Parathyroid adenoma (tissue), 2 donors: Measurements from ENCODE around the gene RASSF7.

Source experiments
- H2AFZ ChIP-seq: fragments of 300-600 bp; sonication (generic); one replicate; pipeline ENCODE4 v1.7.0; 2017; ENCODE audit warnings: antibody characterized with exemption, mild to moderate bottlenecking
- H3K27ac ChIP-seq: fragments of 300-600 bp; sonication (generic); one replicate; pipeline ENCODE4 v1.7.0; 2017
- H3K27me3 ChIP-seq: fragments of 300-600 bp; sonication (generic); one replicate; pipeline ENCODE4 v1.7.0; 2017; ENCODE audit warnings: low read length; ENCODE audit not compliant: control insufficient read depth, insufficient read depth
- H3K36me3 ChIP-seq: fragments of 300-600 bp; sonication (generic); one replicate; pipeline ENCODE4 v1.7.0; 2017; ENCODE audit warnings: low read length; ENCODE audit not compliant: control insufficient read depth, insufficient read depth
- H3K4me1 ChIP-seq: fragments of 300-600 bp; sonication (generic); one replicate; pipeline ENCODE4 v1.7.0; 2017; ENCODE audit warnings: control low read depth
- H3K4me2 ChIP-seq: fragments of 300-600 bp; sonication (generic); one replicate; pipeline ENCODE4 v1.7.0; 2017; ENCODE audit warnings: low read length
- H3K4me3 ChIP-seq: fragments of 300-600 bp; sonication (generic); one replicate; pipeline ENCODE4 v1.7.0; 2017; ENCODE audit warnings: low read depth, low read length
- H3K79me2 ChIP-seq: fragments of 300-600 bp; sonication (generic); one replicate; pipeline ENCODE4 v1.7.0; 2017; ENCODE audit warnings: control low read depth
- H3K9ac ChIP-seq: fragments of 300-600 bp; sonication (generic); one replicate; pipeline ENCODE4 v1.7.0; 2017; ENCODE audit warnings: mild to moderate bottlenecking
- H3K9me3 ChIP-seq: fragments of 300-600 bp; sonication (generic); one replicate; pipeline ENCODE4 v1.7.0; 2017; ENCODE audit warnings: low read length; ENCODE audit not compliant: control insufficient read depth
- TF ChIP-seq, protein P1 (sequence below): fragments of 300-600 bp; sonication (generic); IDR thresholded peaks from one replicate; pipeline ENCODE4 v1.7.0; 2017; ENCODE audit warnings: antibody characterized with exemption, mild to moderate bottlenecking
- donor health status: primary hyperparathyroidism.

Gene RASSF7

DNA sequence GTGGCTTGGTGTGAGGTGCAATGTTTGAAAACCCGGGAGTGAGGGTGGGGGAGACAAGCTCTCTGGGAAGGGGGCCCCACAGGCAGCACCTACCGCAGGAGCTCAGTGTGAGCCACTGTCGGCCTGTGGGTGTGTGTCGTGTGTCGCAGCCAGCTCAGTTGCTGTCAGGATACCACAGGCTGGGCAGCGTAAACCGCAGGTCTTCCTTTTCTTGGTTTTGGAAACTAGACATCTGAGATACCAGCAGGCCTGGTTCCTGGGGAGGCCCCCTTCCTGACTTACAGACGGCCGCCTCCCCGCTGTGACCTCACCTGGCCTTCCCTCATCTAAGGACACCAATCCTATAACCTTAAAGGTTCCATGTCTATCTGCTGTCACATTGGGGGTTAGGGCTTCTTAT is 35.6 kb downstream of the RASSF7 start:
- no peak overlapping the region for H2AFZ ChIP-seq
- no peaks in the 10 kb centered on the region for H3K36me3 ChIP-seq
- H3K27ac ChIP-seq = no peak overlapping the region
- no peaks in the 10 kb centered on the region for H3K27me3 ChIP-seq
- H3K9me3 ChIP-seq = no peaks in the 10 kb centered on the region
- H3K4me2 ChIP-seq = no peak overlapping the region
- TF ChIP-seq, protein P1, sequence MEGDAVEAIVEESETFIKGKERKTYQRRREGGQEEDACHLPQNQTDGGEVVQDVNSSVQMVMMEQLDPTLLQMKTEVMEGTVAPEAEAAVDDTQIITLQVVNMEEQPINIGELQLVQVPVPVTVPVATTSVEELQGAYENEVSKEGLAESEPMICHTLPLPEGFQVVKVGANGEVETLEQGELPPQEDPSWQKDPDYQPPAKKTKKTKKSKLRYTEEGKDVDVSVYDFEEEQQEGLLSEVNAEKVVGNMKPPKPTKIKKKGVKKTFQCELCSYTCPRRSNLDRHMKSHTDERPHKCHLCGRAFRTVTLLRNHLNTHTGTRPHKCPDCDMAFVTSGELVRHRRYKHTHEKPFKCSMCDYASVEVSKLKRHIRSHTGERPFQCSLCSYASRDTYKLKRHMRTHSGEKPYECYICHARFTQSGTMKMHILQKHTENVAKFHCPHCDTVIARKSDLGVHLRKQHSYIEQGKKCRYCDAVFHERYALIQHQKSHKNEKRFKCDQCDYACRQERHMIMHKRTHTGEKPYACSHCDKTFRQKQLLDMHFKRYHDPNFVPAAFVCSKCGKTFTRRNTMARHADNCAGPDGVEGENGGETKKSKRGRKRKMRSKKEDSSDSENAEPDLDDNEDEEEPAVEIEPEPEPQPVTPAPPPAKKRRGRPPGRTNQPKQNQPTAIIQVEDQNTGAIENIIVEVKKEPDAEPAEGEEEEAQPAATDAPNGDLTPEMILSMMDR = no peak
- no peak overlapping the region for H3K4me3 ChIP-seq
- peaks cover 2% of the 10 kb centered on the region for H3K79me2 ChIP-seq
- no peak overlapping the region for H3K9ac ChIP-seq
- no peaks in the 10 kb centered on the region for H3K4me1 ChIP-seq

DNA sequence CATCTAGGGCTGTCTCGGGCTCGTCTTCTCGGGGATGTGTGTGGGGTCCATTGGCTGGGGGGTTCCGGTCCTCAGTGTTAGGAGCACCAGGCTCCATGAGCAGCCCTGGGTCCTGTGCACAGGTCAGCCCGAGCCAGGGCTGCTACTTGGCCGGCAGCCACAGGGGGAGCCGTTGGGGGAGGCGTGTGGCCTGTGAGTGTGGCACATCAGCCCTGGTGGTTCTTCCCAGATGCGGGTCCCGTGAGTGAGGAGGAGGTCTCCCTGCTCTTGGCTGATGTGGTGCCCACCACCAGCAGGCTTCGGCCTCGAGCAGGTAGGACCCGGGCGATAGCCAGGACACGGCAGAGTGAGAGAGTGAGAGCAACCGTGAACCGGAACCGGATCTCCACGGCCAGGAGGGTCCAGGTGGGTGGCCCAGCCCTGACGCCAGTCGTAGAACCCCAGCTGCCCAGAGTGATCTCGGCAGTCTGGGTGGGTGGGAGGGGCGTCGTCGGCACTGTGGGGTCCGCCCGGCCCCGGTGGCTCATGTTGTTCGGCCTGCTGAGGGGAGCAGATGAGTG is 36.5 kb downstream of the RASSF7 start:
- H3K36me3 ChIP-seq = no peaks in the 10 kb centered on the region

DNA sequence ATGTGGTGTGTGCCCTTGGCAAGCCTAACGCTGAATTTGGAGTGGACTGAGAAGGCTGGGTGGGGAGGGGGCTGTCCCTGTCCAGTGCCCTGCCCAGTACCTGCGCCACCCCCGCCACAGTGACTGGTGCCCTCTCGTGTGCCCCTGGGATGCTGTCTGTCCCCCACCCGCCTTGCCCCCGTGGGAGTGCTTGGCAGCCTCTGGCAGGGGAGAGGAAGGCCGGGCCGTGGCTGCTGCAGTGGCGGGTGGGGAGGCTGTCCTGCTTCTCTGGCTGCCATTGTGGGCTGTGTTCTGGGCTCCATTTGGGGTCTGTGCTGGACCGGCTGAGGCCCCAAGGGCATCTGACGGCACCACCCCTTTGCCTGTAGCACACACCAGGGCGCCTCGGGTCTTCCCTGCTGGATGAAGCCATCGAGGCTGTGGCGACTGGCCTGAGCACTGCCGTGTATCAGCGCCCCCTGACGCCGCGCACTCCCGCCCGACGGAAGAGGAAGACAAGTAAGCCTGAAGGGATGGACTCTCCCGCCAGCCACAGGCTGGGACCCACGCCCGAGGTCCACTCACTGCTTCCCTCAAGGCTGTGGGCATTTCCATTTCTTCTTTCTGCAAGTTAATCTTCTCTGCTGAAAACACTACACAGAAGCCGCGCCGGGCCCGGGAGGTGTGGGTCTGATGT is 37.4 kb downstream of the RASSF7 start:
- Histone ChIP-seq H3K27ac (no peak overlapping the region), H2AFZ (no peak overlapping the region), H3K9me3 (no peaks in the 10 kb centered on the region), H3K27me3 (no peaks in the 10 kb centered on the region), H3K4me2 (no peak overlapping the region), H3K9ac (no peak overlapping the region), H3K79me2 (peaks cover 2% of the 10 kb centered on the region), H3K36me3 (no peaks in the 10 kb centered on the region), H3K4me3 (no peak overlapping the region), H3K4me1 (no peaks in the 10 kb centered on the region)
- TF ChIP-seq, protein P1 = no peak

More for the DNA sequence above, 36.5 kb downstream of the RASSF7 start:
- TF ChIP-seq, protein P1 = no peak
- H3K4me2 ChIP-seq = no peak overlapping the region
- no peaks in the 10 kb centered on the region for H3K4me1 ChIP-seq
- H3K9ac ChIP-seq = no peak overlapping the region
- no peak overlapping the region for H3K27ac ChIP-seq
- H3K4me3 ChIP-seq = no peak overlapping the region
- H2AFZ ChIP-seq = no peak overlapping the region
- H3K9me3 ChIP-seq = no peaks in the 10 kb centered on the region
- H3K79me2 ChIP-seq = peaks cover 2% of the 10 kb centered on the region
- no peaks in the 10 kb centered on the region for H3K27me3 ChIP-seq

DNA sequence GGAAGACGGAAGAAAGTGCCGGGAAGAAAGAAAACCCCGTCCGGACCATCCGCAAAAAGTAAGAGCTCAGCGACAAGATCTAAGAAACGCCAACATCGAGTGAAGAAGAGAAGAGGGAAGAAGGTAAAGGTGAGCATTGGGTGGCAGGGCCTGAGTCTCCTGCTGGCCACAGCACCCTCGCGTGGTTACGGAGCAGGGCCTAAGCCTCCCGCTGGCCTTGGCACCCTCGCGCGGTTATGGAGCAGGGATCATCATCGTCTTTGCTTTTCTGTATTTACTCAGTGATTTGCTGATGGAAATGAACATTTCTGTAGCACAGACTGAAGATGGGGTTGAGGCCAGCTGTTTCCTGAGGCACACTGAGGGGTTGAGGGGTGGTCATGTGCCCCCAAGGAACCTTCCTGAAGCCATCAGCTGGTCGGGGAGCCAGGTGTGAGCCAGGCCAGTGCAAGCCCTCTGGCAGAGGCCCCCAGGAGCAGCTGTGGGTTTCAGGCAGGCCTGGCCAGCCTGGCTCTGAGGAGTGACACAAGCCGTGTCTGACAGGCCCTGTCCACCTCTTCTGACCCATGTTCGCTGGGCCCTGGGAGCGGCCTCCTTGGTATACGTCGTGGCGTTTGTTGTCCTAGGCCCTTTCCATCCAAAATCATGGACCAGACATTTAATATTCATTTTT is 40.9 kb downstream of the RASSF7 start:
- H2AFZ ChIP-seq = no peak overlapping the region
- no peak overlapping the region for H3K4me2 ChIP-seq
- no peaks in the 10 kb centered on the region for H3K27me3 ChIP-seq
- no peak overlapping the region for H3K9ac ChIP-seq
- no peak overlapping the region for H3K4me3 ChIP-seq
- TF ChIP-seq, protein P1 = no peak
- H3K36me3 ChIP-seq = no peaks in the 10 kb centered on the region
- H3K79me2 ChIP-seq = no peaks in the 10 kb centered on the region
- no peaks in the 10 kb centered on the region for H3K9me3 ChIP-seq
- H3K27ac ChIP-seq = no peak overlapping the region
- no peaks in the 10 kb centered on the region for H3K4me1 ChIP-seq
